Neural cell (in vitro differentiated cells): Measurements from ENCODE around the gene PCDHB2. TPM values are rescaled to one million over a fixed set of nuclear protein-coding genes. Genes with fewer than 3 reads are reported as not detected.
"Not testable (repeated sequence)": the region's sequence is repeated elsewhere in the genome, so short reads cannot be mapped to it uniquely, and the experiment has no call there.

ENCODE experiments used
- H2AFZ ChIP-seq: fragments of 200-600, 300-800 bp; sonication (generic), shearing (Covaris generic); 2 replicates; pipeline ENCODE4 v1.6.0; 2014; ENCODE audit warnings: low read depth, mild to moderate bottlenecking, antibody characterized with exemption, low read length, moderate library complexity
- H3F3A ChIP-seq: fragments of 200-600 bp; shearing (Covaris generic); 2 replicates; pipeline ENCODE4 v1.6.1; 2016; ENCODE audit warnings: mild to moderate bottlenecking, moderate library complexity, mixed read lengths, antibody characterized with exemption, low read length; ENCODE audit not compliant: insufficient read depth, poor library complexity, severe bottlenecking
- H3K27ac ChIP-seq: fragments of 200-600, 300-800 bp; sonication (generic), shearing (Covaris generic); 2 replicates; pipeline ENCODE4 v1.5.1; 2014; ENCODE audit warnings: mild to moderate bottlenecking, low read length, moderate library complexity
- H3K27me3 ChIP-seq: fragments of 300-800, 200-600 bp; sonication (generic), shearing (Covaris generic); 2 replicates; pipeline ENCODE4 v1.6.0; 2014; ENCODE audit warnings: mild to moderate bottlenecking, low read depth, low read length, moderate library complexity; ENCODE audit not compliant: insufficient read depth
- H3K36me3 ChIP-seq: fragments of 300-800, 200-600 bp; sonication (generic), shearing (Covaris generic); 2 replicates; pipeline ENCODE4 v1.5.1; 2014; ENCODE audit warnings: mild to moderate bottlenecking, antibody characterized with exemption, low read length, moderate library complexity; ENCODE audit not compliant: insufficient read depth
- H3K4me2 ChIP-seq: fragments of 300-800, 200-600 bp; sonication (generic), shearing (Covaris generic); 2 replicates; pipeline ENCODE4 v1.6.0; 2014; ENCODE audit warnings: mild to moderate bottlenecking, low read length
- H3K4me3 ChIP-seq: fragments of 300-800, 200-600 bp; sonication (generic), shearing (Covaris generic); 2 replicates; pipeline ENCODE4 v1.5.1; 2014; ENCODE audit warnings: mild to moderate bottlenecking, low read length, moderate library complexity
- H3K79me2 ChIP-seq: fragments of 200-600 bp; shearing (Covaris generic); replicated peaks from 2 replicates; pipeline ENCODE4 v1.6.0; 2014; ENCODE audit warnings: mild to moderate bottlenecking, low read length, moderate library complexity; ENCODE audit not compliant: insufficient read depth
- H3K9ac ChIP-seq: fragments of 300-800, 200-600 bp; sonication (generic), shearing (Covaris generic); 2 replicates; pipeline ENCODE4 v1.6.1; 2016; ENCODE audit warnings: mild to moderate bottlenecking, low read length, mixed read lengths
- H3K9me2 ChIP-seq: fragments of 200-600 bp; shearing (Covaris generic); 2 replicates; pipeline ENCODE4 v1.6.1; 2016; ENCODE audit warnings: mild to moderate bottlenecking, low read length, mixed read lengths; ENCODE audit not compliant: insufficient read depth
- H3K9me3 ChIP-seq: fragments of 200-600, 300-800 bp; sonication (generic), shearing (Covaris generic); 2 replicates; pipeline ENCODE4 v1.6.1; 2016; ENCODE audit warnings: mild to moderate bottlenecking, mixed run types, low read length, moderate library complexity, mixed read lengths
- H4K20me1 ChIP-seq: fragments of 200-600 bp; shearing (Covaris generic); 2 replicates; pipeline ENCODE4 v1.6.1; 2016; ENCODE audit warnings: mild to moderate bottlenecking, mixed run types; ENCODE audit not compliant: insufficient read depth
- CTCF ChIP-seq: fragments of 450-650 bp; IDR thresholded peaks from 2 replicates; pipeline ENCODE4 v1.5.1; 2014; ENCODE audit warnings: antibody characterized with exemption, mild to moderate bottlenecking, moderate library complexity; ENCODE audit not compliant: poor library complexity, severe bottlenecking
- POLR2AphosphoS5 ChIP-seq: IDR thresholded peaks from 2 replicates; pipeline ENCODE4 v1.6.1; 2012
- REST ChIP-seq: IDR thresholded peaks from 2 replicates; pipeline ENCODE4 v1.6.1; 2012; ENCODE audit warnings: borderline replicate concordance
- TAF1 ChIP-seq: IDR thresholded peaks from 2 replicates; pipeline ENCODE4 v1.6.1; 2012; ENCODE audit warnings: low read depth
- polyA plus RNA-seq: library from polyadenylated mRNA; depleted of rRNA; stranded (reverse); fragments of >200 nt; gene quantifications from 2 replicates; pipeline ENCODE4 v1.2.3, GENCODE V29; 2014

Gene PCDHB2
- polyA plus RNA-seq, 1 donor from 2014 or later, result 103 TPM

GRCh38 chr5:141095263-141095641 lies 837 bp downstream of the PCDHB2 start:
- Histone ChIP-seq H3K27me3 (no peaks in the 10 kb centered on the region), H3F3A (peaks cover 4% of the 10 kb centered on the region), H4K20me1 (no peaks in the 10 kb centered on the region), H2AFZ (peak overlapping the region; percentile 35), H3K79me2 (peaks cover 44% of the 10 kb centered on the region), H3K36me3 (peaks cover 22% of the 10 kb centered on the region), H3K4me3 (peak overlapping the region; percentile 74), H3K9me3 (peaks cover 22% of the 10 kb centered on the region), H3K27ac (peak overlapping the region; percentile 97), H3K4me2 (peak overlapping the region; percentile 56), H3K9ac (peak overlapping the region; percentile 92), H3K9me2 (no peaks in the 10 kb centered on the region)
- TF ChIP-seq REST, result no peak
- no peak for TF ChIP-seq CTCF
- no peak for TF ChIP-seq TAF1

GRCh38 chr5:141096181-141096580 lies 1.8 kb downstream of the PCDHB2 start:
- H3K36me3 ChIP-seq, result peaks cover 31% of the 10 kb centered on the region
- not testable (repeated sequence) for H3K27me3 ChIP-seq, H4K20me1 ChIP-seq, H3K9ac ChIP-seq, H3F3A ChIP-seq, H3K4me2 ChIP-seq, H2AFZ ChIP-seq, H3K9me2 ChIP-seq, H3K27ac ChIP-seq
- H3K79me2 ChIP-seq, result peaks cover 52% of the 10 kb centered on the region
- peaks cover 32% of the 10 kb centered on the region for H3K9me3 ChIP-seq
- peak overlapping the region; percentile 74 for H3K4me3 ChIP-seq

- H3K27me3 ChIP-seq, H4K20me1 ChIP-seq, H3K27ac ChIP-seq, H3K9ac ChIP-seq, H3K9me2 ChIP-seq, H3K4me3 ChIP-seq, H3K4me2 ChIP-seq, H2AFZ ChIP-seq, H3F3A ChIP-seq: not testable (repeated sequence)
- Histone ChIP-seq H3K79me2 (peaks cover 55% of the 10 kb centered on the region), H3K36me3 (peaks cover 35% of the 10 kb centered on the region), H3K9me3 (peaks cover 36% of the 10 kb centered on the region)
Observed at GRCh38 chr5:141096586-141096985, 2.2 kb downstream of the PCDHB2 start.

GRCh38 chr5:141100243-141100805 lies 5.9 kb downstream of the PCDHB2 start, which contains the start of gene PCDHB3:
TSS of gene PCDHB3 (plus strand) at chr5:141100473. CDS start at chr5:141100650, 177 bp downstream.
- Histone ChIP-seq H3K9me3 (peaks cover 47% of the 10 kb centered on the region), H3K9me2 (no peaks in the 10 kb centered on the region), H3K27me3 (no peaks in the 10 kb centered on the region), H3K9ac (no peak within 1 kb of the TSS), H2AFZ (no peak within 1 kb of the TSS), H3K79me2 (peaks cover 65% of the 10 kb centered on the region), H3K4me2 (peak within 1 kb of the TSS; percentile 3), H3K36me3 (peaks cover 45% of the 10 kb centered on the region), H4K20me1 (no peaks in the 10 kb centered on the region), H3F3A (peaks cover 2% of the 10 kb centered on the region), H3K4me3 (peak within 1 kb of the TSS; percentile 49), H3K27ac (no peak within 1 kb of the TSS)
- no peak for TF ChIP-seq REST
- TF ChIP-seq POLR2AphosphoS5, result no peak
- no peak for TF ChIP-seq CTCF
